Osteocyte (in vitro differentiated cells): Measurements from ENCODE around the gene GPHN. TPM values are rescaled to one million over a fixed set of nuclear protein-coding genes. Genes with fewer than 3 reads are reported as not detected.

Source experiments
- DNase-seq: peaks from one replicate; pipeline ENCODE4 v3.0.0; 2021; ENCODE audit warnings: mixed read lengths; ENCODE audit not compliant: unreplicated experiment; ENCODE audit errors: extremely low spot score
- H3K27ac Mint-ChIP-seq: one replicate; pipeline ENCODE4 v1.8.0; 2021; ENCODE audit warnings: mild to moderate bottlenecking, mixed read lengths; ENCODE audit not compliant: unreplicated experiment
- H3K27me3 Mint-ChIP-seq: one replicate; pipeline ENCODE4 v1.8.0; 2021; ENCODE audit warnings: mixed read lengths; ENCODE audit not compliant: unreplicated experiment
- H3K36me3 Mint-ChIP-seq: one replicate; pipeline ENCODE4 v1.8.0; 2021; ENCODE audit warnings: mixed read lengths; ENCODE audit not compliant: unreplicated experiment
- H3K4me1 Mint-ChIP-seq: one replicate; pipeline ENCODE4 v1.8.0; 2021; ENCODE audit warnings: mixed read lengths; ENCODE audit not compliant: unreplicated experiment
- H3K4me3 Mint-ChIP-seq: one replicate; pipeline ENCODE4 v1.8.0; 2021; ENCODE audit warnings: mild to moderate bottlenecking, moderate library complexity, mixed read lengths; ENCODE audit not compliant: unreplicated experiment
- H3K9me3 Mint-ChIP-seq: one replicate; pipeline ENCODE4 v1.8.0; 2021; ENCODE audit warnings: mixed read lengths; ENCODE audit not compliant: unreplicated experiment
- CTCF ChIP-seq: fragments of 200-600 bp; sonication (generic); IDR thresholded peaks from 2 replicates; pipeline ENCODE4 v1.5.0; 2021; ENCODE audit warnings: antibody characterized with exemption, mild to moderate bottlenecking, moderate library complexity
- total RNA-seq: library from RNA; stranded (reverse); gene quantifications from 2 replicates; pipeline ENCODE4 v1.2.1, GENCODE V29; 2021

GPHN gene
- total RNA-seq, 1 donor from 2014 or later, result 17.7 TPM

GRCh38 chr14:67221248-67221981 lies 713.5 kb downstream of the GPHN start:
- no peak for DNase-seq
- Mint-ChIP-seq H3K9me3 (no peaks in the 10 kb centered on the region), H3K4me3 (no peak overlapping the region), H3K27me3 (no peaks in the 10 kb centered on the region), H3K4me1 (peaks cover 15% of the 10 kb centered on the region), H3K27ac (no peak overlapping the region), H3K36me3 (no peaks in the 10 kb centered on the region)
- no peak for TF ChIP-seq CTCF

GRCh38 chr14:67221982-67222328 lies 714.0 kb downstream of the GPHN start:
- Mint-ChIP-seq H3K9me3 (no peaks in the 10 kb centered on the region), H3K36me3 (no peaks in the 10 kb centered on the region), H3K27ac (no peak overlapping the region), H3K4me1 (peaks cover 15% of the 10 kb centered on the region), H3K27me3 (no peaks in the 10 kb centered on the region), H3K4me3 (no peak overlapping the region)
- TF ChIP-seq CTCF, result no peak
- DNase-seq, result no peak

- H3K4me3 Mint-ChIP-seq, result no peak overlapping the region
- TF ChIP-seq CTCF, result no peak
- DNase-seq, result no peak
- no peaks in the 10 kb centered on the region for H3K36me3 Mint-ChIP-seq
- H3K27me3 Mint-ChIP-seq, result no peaks in the 10 kb centered on the region
- no peak overlapping the region for H3K27ac Mint-ChIP-seq
- H3K4me1 Mint-ChIP-seq, result peaks cover 15% of the 10 kb centered on the region
- no peaks in the 10 kb centered on the region for H3K9me3 Mint-ChIP-seq
Observed at GRCh38 chr14:67225523-67225922, 717.6 kb downstream of the GPHN start.

GRCh38 chr14:67228325-67228984 lies 720.5 kb downstream of the GPHN start:
- Mint-ChIP-seq H3K36me3 (no peaks in the 10 kb centered on the region), H3K4me3 (no peak overlapping the region), H3K9me3 (no peaks in the 10 kb centered on the region), H3K4me1 (no peaks in the 10 kb centered on the region), H3K27me3 (no peaks in the 10 kb centered on the region), H3K27ac (no peak overlapping the region)
- no peak for DNase-seq
- TF ChIP-seq CTCF, result no peak

Other genes starting within 250 kb of the GPHN start
- gene CCDC196, start 21.8 kb upstream of the GPHN start, total RNA-seq, result not detected in 2 replicates